GM21381 (cell line): ENCODE measurements around the gene ASMTL.
"Not testable (repeated sequence)": the region's sequence is repeated elsewhere in the genome, so short reads cannot be mapped to it uniquely, and the experiment has no call there.

Experiments
- ATAC-seq: cut with Tn5 transposase; IDR thresholded peaks from one replicate; pipeline ENCODE4 v1.9.1; 2021; ENCODE audit warnings: mild to moderate bottlenecking, moderate library complexity; ENCODE audit not compliant: unreplicated experiment

Gene ASMTL

DNA sequence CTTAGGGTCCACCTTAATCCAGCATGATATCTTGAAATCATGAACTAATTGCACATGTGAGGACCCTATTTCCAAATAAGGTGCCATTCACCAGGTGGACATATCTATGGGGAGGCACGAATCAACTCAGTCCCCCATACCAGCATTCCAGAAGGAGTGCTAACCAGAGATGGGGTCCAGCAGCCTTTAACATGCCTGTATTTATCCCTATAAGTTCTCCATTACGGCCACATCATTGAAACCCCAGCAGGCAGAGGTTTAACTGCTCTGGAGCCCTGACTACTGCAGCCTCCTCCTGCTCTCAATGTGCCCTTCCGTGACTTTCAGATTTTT is 3.2 kb upstream of the ASMTL start:
- ATAC-seq: no peak

DNA sequence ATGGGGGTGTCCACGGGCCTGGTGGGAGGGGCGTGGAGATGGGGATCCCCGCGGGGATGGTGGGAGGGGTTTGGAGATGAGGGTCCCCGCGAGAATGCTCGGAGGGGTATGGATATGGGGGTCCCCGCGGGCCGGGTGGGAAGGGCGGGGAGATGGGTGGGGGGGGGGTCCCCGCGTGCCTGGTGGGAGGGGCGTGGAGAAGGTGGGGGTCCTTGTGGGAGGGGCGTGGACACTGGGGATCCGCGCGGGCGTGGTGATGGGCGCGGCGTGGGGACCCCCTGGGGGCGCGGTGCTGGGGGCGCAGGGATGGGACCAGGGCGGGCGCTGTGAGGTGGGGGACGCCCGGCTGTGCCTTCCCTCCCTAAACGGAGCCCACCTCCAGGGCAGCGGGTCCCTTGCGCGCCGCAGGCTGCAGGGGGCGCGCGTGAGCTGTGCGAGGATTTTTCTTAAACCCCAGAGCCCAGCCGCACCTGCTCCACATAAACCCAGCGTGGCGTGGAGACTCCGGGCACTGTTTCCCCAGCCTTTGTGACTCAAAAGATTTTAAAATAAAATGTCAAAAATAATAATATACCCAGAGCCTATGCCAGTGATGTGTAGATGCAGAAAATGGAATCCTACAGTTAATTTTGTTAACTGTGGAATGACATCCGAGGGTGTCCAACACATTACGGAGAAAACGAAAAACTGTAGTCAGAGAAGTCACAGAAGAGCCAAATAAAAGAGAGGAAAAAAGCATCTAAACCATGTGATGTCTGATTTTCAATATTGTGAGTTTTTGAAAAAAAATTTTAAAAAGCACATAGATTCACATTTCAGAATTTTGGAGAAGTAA is 1.5 kb upstream of the ASMTL start:
- ATAC-seq: peak; percentile 37

DNA sequence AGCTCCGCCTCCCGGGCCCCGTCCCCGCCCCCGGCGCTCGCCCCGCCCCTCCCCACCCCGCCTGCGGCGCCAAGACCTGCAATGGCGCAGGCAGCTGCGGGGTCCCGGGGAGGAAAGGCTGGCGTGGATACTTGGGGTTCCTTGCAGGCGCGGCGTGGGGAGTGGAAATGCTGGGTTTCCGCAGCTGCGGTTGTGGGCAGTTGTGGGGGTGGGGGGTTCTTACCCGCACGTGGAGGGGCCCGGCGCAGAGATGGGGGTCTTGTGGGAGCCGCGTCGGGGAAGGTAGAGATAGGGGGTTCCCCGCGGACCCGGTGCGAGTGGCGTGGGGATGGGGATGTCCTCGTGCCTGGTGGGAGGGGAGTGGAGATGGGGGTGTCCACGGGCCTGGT is 680 bp upstream of the ASMTL start:
- ATAC-seq: peak; percentile 9

DNA sequence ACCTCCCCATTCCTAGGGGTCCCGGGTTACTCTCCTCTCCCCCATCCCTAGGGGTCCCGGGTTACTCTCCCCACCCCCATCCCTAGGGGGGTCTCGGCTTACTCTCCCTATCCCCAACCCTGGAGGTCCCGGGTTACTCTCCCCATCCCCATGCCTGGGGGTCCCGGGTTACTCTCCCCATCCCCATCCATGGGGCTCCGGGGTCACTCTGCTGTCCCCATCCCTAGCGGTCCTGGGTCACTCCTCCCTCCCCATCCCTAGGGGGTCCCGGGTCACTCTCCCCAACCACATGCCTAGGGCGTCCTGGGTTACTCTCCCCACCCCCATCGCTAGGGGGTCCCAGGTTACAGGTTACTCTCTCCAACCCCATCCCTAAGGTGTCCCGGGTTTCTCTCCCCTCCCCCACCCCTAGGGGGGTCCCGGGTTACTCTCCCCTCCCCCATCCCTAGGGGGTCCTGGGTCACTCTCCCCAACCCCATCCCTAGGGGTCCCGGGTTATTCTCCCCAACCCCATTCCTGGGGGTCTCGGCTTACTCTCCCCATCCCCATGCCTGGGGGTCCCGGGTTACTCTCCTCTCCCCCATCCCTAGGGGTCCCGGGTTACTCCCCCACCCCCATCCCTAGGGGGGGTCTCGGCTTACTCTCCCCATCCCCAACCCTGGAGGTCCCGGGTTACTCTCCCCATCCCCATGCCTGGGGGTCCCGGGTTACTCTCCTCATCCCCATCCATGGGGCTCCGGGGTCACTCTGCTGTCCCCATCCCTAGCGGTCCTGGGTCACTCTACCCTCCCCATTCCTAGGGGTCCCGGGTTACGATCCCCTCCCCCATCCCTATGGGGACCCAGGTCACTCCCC is 821 bp downstream of the ASMTL start:
- ATAC-seq: no peak

DNA sequence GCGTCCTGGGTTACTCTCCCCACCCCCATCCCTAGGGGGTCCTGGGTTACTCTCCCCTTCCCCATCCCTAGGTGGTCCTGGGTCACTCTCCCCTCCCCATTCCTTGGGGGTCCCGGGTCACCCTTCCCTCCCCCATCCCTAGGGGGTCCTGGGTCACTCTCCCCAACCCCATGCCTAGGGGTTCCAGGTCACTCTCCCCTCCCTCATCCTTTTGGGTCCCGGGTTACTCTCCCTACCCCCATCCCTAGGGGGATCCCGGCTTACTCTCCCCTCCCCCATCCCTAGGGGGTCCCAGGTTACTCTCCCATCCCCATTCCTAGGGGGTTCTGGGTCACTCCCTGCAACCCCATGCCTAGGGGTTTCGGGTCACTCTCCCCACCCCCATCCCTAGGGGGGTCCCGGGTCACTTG is 1.5 kb downstream of the ASMTL start:
- ATAC-seq: no peak

DNA sequence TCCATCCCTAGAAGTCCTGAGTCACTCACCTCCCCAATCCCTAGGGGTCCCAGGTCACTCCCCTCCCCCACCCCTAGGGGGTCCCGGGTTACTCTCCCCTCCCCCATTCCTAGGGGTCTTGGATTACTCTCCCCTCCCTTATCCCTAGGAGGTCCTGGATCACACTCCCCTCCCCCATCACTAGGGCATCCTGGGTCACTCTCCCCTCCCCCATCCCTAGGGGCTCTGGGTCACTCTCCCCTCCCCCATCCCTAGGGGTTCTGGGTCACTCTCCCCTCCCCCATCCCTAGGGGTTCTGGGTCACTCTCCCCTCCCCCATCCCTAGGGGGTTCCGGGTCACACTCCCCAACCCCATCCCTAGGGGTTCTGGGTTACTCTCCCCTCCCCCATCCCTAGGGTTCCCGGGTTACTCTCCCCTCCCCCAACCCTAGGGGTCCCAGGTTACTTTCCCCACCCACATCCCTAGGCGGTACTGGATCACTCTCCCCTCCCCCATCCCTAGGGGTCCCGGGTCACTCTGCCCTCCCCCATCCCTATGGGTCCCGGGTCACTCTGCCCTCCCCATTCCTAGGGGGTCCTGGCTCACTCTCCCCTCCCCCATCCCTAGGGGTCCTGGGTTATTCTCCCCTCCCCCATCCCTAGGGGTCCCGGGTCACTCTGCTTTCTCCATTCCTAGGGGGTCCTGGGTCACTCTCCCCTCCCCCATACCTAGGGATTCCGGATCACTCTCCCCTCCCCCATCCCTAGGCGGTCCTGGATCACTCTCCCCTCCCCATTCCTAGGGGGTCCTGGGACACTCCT is 2.1 kb downstream of the ASMTL start:
- ATAC-seq: no peak

DNA sequence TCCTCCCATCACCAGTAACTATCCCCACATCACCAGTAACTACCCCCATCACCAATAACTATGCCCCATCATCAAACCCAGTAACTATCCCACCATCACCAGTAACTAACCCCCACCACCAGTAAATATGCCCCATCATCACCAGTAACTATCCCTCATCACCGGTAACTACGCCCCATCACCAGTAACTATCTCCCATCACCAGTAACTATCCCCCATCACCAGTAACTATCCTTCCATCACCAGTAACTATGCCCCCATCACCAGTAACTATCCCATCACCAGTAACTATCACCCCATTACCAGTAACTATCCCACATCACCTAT is 2.9 kb downstream of the ASMTL start:
- no peak for ATAC-seq

DNA sequence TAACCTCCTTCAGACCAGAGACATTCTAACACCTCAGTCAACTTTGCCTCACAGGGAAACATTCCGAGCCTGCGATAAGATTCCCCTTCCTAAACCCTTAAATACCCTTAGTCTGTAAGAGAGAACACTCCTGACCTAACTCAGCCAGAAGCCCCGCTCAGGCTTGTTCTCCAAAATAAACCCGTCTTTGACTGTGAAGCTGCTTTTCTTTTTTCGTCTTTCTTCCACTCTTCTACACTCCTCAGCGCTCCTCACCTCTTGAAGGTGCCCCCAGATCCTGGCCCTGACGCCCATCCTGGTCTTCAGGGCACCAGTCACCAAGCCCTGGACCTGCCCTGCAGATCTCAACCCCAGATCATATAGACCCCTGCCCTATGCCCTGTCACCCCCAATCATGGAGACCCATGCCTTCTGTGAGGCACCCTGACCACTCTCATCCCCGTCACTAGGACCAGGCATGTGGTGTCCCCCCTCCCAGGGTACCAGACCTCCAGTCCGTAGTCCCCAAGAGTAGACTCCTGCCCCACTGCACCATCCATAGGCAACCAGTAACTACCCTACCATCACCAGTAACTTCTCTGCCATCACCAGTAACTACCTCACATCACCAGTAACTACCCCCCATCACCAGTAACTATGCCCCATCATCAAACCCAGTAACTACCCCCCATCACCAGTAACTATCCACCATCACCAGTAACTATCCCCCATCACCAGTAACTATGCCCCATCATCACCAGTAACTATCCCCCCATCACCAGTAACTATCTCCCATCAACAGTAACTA is 3.5 kb downstream of the ASMTL start:
- no peak for ATAC-seq

DNA sequence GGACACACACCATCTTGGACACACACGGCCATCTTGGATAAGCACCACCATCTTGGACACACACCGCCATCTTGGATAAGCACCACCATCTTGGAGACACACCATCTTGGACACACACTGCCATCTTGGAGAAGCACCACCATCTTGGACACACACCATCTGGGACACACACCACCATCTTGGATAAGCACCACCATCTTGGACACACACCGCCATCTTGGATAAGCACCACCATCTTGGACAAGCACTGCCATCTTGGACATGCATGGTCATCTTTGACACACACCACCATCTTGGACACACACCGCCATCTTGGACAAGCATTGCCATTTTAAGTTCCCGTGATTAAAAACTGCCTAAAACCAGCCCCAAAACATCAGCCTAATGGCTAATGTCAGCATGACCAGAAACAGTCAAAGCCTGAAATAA is 4.1 kb downstream of the ASMTL start:
- not testable (repeated sequence) for ATAC-seq

DNA sequence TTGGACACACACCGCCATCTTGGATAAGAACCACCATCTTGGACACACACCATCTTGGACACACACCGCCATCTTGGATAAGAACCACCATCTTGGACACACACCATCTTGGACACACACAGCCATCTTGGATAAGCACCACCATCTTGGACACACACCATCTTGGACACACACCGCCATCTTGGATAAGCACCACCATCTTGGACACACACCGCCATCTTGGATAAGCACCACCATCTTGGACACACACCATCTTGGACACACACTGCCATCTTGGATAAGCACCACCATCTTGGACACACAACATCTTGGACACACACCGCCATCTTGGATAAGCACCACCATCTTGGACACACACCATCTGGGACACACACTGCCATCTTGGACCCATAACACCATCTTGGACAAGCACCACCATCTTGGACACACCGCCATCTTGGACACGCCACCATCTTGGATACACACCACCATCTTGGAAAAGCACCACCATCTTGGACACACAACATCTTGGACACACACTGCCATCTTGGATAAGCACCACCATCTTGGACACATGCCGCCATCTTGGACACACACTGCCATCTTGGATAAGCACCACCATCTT is 4.6 kb downstream of the ASMTL start:
- ATAC-seq: not testable (repeated sequence)

DNA sequence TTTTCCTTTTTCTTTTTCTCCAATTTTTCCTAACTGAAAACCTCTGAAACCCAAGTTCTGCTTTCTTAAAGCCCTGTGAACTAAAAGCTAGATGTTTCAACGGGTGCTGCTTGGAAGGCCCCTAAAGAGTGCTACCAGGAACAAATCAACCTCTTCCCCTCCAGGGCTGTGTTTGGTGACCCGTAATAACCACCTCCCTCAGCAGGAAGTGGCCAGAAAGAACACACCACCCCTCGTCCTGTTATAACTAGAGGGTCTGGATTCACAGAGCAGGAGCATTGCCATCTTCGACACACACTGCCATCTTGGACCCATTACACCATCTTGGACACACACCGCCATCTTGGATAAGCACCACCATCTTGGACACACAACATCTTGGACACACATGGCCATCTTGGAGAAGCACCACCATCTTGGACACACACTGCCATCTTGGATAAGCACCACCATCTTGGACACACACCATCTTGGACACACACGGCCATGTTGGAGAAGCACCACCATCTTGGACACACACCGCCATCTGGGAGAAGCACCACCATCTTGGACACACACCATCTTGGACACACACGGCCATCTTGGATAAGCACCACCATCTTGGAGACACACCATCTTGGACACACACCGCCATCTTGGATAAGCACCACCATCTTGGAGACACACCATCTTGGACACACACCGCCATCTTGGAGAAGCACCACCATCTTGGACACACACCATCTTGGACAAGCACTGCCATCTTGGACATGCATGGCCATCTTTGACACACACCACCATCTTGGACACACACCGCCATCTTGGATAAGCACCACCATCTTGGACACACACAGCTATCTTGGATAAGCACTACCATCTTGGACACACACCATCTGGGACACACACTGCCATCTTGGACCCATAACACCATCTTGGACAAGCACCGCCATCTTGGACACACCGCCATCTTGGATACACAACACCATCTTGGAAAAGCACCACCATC is 5.4 kb downstream of the ASMTL start:
- ATAC-seq: not testable (repeated sequence)

DNA sequence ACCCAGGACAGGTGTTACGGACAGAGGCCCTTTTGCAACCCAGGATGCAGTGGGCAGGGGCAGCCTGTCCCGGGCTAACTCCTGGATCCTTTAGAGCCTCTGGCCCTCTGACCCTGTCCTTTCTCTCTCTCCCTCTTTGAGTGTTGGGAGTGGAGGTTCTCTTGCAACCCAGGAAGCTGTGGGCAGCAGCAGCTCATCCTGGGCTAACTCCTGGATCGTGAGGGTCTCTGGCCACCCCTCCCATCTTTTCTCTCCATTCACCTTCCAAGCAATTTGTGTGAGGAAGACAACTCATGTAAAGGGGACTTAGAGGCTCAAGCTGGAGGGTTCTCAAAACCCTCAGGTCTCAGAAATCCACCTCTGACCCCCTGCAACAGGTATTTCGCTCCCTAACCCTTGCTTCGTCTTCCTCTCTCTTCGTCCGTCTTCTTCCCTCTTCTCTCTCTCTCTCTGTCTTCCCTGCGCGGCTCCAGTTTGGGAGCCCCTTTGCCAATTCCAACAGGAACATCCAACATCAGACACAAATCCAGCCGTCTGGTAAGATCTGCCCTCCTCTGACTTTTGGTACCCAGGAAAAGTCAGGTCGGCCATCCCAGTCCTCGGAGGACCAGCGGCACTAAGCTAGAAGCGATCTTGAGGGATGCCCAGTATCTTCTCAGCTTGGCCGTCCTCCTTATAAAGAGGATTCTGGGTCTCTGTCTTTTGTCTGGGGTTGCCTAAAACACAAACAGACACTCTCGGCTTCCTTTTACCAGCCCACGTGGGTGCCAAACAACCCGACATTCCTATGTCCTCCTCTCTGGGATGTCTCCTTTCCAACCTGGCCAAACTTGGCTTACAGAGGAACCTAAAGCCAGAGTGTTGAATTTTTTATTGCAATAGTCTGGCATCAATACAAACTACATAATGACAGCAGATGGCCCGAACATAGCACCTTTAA is 7.9 kb downstream of the ASMTL start:
- no peak for ATAC-seq

DNA sequence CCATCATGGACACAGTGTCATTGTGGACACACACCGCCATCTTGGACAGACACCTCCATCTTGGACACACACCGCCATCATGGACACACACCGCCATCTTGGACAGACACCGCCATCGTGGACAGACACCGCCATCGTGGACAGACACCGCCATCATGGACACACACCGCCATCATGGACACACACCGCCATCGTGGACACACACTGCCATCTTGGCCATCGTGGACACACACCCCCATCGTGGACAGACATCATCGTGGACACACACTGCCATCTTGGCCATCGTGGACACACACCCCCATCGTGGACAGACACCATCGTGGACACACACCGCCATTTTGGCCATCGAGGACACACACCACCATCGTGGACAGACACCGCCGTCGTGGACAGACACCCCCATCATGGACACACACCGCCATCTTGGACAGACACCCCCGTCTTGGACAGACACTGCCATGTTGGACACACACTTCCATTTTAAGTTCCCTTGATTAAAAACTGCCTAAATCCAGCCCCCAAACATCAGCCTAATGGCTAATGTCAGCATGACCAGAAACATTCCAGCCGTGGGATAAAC is 9.1 kb downstream of the ASMTL start:
- ATAC-seq: no peak

DNA sequence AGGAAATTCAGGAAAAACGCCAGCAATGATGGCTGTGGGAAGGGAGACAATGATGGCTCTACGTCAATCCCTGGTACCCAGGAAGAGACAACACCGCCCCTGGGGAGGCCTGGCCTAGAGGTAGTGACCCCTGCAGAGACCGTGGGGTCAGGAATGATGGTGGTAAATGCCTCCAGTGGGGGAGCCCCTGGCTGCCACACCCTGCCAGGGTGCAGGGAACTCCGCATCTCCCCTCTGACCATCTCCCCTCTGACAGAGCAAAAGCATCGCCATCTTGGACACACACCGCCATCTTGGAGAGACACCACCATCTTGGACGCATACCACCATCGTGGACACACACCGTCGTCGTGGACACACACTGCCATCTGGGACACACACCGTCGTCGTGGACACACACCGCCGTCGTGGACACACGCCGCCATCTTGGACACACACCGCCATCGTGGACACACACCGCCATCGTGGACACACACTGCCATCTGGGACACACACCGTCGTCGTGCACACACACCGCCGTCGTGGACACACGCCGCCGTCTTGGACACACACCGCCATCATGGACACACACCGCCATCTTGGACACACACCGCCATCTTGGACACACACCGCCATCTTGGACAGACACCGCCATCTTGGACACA is 9.9 kb downstream of the ASMTL start:
- no peak for ATAC-seq

DNA sequence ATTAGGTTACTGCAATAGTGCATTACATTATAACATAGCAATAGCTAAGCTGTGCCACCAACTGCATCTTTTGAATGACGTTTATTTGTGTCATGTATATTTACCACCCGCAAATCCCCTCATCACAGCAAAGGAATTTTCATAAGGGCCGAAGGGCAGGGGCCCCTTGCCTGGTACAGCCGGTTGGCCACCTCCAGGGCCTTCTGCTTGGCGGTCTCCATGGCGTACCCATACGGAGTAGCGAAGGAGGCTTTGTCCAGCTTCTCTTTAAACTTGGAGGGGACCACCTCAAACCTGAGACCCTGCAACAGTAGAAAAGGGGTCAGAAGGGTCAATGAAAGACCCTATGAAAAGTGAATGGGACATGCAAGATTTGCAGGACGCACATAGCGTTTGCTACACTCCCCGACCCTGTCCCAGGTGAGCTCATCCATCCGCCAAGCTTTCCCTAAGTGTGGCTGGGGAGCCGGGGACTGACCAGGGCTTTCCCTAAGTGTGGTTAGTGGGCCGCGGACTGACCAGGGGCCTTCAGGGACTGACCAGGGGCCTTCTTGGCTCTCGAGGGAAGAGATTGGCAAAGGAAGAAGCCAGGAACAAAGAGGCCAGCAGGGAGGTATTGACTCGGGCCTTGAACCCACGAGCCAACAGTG is 10.6 kb downstream of the ASMTL start:
- no peak for ATAC-seq

DNA sequence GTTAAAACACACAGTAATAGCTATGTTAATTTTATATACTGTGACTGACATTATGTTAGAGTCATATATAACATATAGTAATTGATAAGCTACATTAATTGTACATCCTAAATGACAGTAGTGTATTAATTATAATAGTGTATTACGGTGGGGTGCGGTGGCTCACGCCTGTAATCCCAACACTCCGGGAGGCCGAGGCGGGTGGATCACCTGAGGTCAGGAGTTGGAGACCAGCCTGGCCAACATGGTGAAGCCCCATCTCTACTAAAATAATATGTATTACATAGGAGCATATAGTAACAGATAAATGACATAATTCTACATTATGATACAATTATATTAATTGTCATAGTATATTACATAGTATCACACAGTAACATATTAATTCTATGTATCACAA is 12.2 kb downstream of the ASMTL start:
- no peak for ATAC-seq
